RWPE1 (cell line): Measurements from ENCODE around the gene DNMT3A.

Experiments used
- CTCF ChIA-PET: fragments of 350-600 bp; sonication (Branson Sonifier 250); formaldehyde crosslinking; extraction: SDS; loops from one replicate; lab custom pipeline; 2021; lab: Yijun Ruan, JAX
- POLR2A ChIA-PET: fragments of 400-600 bp; formaldehyde crosslinking; extraction: SDS; loops from one replicate; lab custom pipeline; 2020; ENCODE audit warnings: antibody characterized with exemption; ENCODE audit not compliant: low non-redundant PET; lab: Yijun Ruan, JAX
- DNase-seq: peaks from one replicate; pipeline ENCODE4 v3.0.0; 2012; ENCODE audit warnings: low spot score
- H3K27ac ChIP-seq: fragments of 450-650 bp; 2 replicates; pipeline ENCODE4 v1.5.1; 2017
- TF ChIP-seq, protein P1 (sequence below): fragments of 450-650 bp; conservative IDR thresholded peaks from 2 replicates; pipeline ENCODE4 v1.5.1; 2017; ENCODE audit warnings: low read depth, mild to moderate bottlenecking

DNMT3A gene

GRCh38 chr2:25373269-25373981 is 31.7 kb upstream of the DNMT3A start:
- ChIA-PET POLR2A (no interaction called here), CTCF (interaction anchor here (0.6 to 2.3 kb wide), 2 partner anchors 11 to 144 kb away, joined by 4 to 11 read pairs; no protein-coding TSS in a partner anchor)
- peak overlapping the region; percentile 70 for H3K27ac ChIP-seq
- TF ChIP-seq, protein P1, sequence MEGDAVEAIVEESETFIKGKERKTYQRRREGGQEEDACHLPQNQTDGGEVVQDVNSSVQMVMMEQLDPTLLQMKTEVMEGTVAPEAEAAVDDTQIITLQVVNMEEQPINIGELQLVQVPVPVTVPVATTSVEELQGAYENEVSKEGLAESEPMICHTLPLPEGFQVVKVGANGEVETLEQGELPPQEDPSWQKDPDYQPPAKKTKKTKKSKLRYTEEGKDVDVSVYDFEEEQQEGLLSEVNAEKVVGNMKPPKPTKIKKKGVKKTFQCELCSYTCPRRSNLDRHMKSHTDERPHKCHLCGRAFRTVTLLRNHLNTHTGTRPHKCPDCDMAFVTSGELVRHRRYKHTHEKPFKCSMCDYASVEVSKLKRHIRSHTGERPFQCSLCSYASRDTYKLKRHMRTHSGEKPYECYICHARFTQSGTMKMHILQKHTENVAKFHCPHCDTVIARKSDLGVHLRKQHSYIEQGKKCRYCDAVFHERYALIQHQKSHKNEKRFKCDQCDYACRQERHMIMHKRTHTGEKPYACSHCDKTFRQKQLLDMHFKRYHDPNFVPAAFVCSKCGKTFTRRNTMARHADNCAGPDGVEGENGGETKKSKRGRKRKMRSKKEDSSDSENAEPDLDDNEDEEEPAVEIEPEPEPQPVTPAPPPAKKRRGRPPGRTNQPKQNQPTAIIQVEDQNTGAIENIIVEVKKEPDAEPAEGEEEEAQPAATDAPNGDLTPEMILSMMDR: no peak
- peak; percentile 65 for DNase-seq

- CTCF ChIA-PET: interaction anchor here (2.3 kb wide), 1 partner anchor 10 kb away, joined by 11 read pairs; no protein-coding TSS in a partner anchor
- DNase-seq: no peak
- TF ChIP-seq, protein P1: no peak
- peak overlapping the region; percentile 70 for H3K27ac ChIP-seq
- POLR2A ChIA-PET: no interaction called here
These were observed 30.9 kb upstream of the DNMT3A start for GRCh38 chr2:25372405-25373268.

DNA sequence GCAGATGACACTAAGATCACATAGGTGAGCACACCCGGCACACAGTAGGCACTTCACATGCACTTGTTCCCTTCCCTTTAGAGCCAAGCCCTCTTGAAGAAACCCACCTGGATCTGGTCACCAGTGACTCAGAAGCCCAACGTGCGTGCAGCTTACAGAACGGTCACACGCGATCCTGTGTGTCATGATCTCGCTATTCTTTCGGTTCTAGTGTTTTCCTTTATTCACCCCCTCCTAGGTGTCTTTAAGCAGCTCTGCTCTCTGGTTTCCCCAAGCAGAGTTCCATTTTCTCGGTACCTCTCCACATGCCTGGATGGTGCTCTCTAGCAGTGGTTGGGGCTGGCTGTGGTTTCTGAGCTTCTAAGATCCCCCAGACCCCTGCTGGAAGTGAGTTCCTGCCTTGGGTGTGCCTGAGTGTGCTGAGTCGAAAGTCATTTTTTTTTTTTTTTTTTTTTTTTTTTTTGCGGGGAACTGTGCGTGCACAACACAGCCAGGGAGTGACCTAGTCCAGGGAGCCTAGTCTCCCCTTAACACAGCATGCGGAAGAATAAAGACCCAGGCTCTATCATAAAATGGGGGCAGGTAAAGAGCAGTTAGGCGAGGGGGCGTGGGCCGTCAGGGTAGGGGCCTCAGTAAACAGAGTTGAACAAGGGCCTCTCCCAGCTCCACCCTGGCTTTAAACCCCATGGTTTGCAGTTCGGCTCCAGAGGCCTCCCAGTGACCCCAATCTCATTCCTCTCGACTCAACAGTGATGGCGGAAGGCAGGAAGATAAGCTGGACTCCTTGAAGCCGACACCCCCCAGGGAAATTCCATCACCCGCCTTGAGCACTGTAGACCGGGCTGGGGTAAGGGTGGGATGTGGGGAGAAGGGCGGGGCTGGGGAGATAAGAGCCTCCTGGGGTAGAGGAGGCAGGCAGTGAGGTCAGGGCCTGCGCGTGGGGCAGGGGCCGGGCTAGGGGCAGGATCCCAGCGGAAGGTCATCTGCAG is 29.8 kb upstream of the DNMT3A start:
- POLR2A ChIA-PET: no interaction called here
- CTCF ChIA-PET: interaction anchor here (0.6 to 2.3 kb wide), 3 partner anchors 9 to 29 kb away, joined by 3 to 11 read pairs (median 6); no protein-coding TSS in a partner anchor
- no peak for DNase-seq
- TF ChIP-seq, protein P1: no peak
- H3K27ac ChIP-seq: no peak overlapping the region

- CTCF ChIA-PET: interaction anchor here (1.0 kb wide), 1 partner anchor 8 kb away, joined by 4 read pairs; no protein-coding TSS in a partner anchor
- POLR2A ChIA-PET: no interaction called here
- no peak for DNase-seq
- no peak overlapping the region for H3K27ac ChIP-seq
- TF ChIP-seq, protein P1: no peak
These were observed 28.2 kb upstream of the DNMT3A start for GRCh38 chr2:25369876-25370275.

- ChIA-PET POLR2A (no interaction called here), CTCF (no interaction called here)
- no peak overlapping the region for H3K27ac ChIP-seq
- no peak for DNase-seq
- TF ChIP-seq, protein P1: no peak
These were observed 27.7 kb upstream of the DNMT3A start for GRCh38 chr2:25369439-25369838.
